Activated T-cell treated with anti-CD3 and anti-CD28 coated beads for 48 hours (primary cell): Measurements from ENCODE around the gene TNFRSF8.
A peak's percentile ranks its signal among the peaks of the same experiment; 100 is the strongest.

ENCODE experiments used
- DNase-seq: peaks from one replicate; pipeline ENCODE4 v3.0.0-alpha.2; 2020; ENCODE audit warnings: low read depth

Gene TNFRSF8

DNA sequence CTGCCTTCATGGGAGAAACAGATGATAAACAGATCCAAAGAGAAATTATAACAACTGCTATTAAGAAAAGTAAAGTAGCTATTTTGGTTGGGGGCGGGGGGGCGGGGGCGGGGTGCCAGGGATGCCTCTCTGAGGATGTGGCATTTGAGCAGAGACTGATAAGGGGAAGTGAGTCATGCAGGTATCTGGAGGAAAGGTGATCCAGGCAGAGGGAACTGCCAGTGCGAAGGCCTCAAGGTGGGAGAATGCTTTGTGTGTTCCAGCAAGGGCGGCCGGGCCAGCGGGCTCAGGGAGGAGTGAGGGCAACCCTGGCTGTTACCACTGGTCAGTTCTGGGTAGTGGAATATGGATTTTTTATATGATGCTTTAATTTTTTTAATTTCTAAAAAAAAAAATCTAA is 96.7 kb downstream of the TNFRSF8 start:
- DNase-seq: no peak

DNA sequence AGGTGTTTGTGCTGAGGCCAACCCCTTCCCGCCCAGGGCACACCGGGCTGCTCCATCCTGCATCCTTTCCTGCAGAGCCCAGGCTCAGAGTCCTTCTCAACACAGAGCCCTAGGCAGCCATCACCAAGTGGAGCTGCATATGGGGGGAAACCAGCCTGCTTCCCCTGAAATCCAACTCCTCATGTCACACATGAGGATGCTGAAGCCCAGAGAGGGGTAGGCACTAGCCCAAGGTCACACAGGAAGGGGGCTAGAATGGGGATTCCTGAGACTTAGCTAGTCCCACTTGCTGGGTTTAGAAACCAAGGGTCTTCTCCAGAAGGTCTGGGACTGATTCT is 98.2 kb downstream of the TNFRSF8 start:
- no peak for DNase-seq

DNA sequence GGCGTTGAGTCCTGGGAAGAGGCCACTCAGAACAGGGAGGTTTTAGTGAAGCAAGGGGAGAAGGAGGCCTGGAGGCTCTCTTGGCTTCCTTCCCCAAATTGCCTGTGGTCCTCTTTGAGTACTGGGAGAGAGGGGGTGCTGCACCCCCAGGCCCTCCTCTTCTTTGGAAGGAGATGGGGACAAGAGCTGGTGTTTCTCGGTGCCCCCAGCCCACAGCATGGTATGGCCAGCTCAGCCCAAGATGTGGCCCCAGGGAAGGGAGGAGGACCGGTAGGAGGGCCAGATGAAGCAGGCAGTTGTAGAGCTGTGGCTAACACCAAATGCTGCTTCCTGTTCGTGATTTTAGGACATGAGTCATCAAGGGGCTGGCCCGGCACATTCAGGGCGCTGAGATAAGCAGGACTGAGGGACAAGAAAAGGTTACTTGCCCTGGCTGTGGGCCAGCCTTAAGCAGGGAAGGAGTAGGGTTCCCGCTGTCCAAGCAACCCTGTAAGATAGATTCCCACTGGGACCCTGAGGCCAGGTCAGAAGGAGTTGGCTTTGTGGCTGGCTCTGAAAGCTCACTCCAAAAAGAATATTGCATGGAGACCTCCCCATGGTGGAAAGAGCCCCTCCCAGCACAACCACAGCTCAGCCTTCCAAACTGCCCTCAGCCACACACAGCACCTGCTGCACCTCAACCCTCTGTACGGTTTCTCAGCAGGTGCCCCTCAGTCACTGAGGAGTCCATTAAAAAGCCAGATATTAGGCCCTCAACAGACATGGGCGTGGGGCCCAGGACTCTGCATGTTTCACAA is 98.8 kb downstream of the TNFRSF8 start:
- DNase-seq: peak; percentile 67

DNA sequence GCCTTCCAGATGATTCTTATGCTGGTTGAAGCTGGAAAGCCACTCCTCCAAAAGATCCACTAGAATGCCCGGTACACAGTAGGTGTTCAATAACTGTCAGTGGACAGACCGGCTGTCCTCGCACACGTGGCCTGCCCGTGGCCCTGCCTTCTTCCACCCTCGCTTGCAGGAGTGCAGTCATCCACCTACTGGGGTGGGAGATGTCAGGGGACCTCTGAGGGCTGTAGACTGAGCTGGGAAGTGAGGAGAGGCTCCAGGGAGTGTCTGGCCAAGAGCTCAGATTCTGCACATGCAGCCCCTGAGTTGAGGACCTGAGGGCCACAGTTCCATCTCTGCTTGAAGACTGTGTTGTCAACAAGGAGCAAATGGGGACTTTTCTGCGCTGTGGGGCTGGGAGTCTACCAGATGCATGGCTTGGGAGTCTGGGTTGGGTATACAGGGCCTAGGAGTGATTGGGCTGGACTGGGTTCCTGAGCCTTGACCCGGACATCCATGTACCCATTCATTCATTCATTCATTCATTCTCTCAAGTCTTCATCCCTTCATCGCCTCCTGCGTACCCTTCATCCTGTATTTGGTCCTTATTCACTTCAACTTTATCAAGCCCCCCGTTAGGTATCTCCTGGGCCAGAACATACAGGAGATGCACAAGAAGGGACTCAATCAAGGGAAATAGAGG is 99.5 kb downstream of the TNFRSF8 start:
- DNase-seq: no peak

DNA sequence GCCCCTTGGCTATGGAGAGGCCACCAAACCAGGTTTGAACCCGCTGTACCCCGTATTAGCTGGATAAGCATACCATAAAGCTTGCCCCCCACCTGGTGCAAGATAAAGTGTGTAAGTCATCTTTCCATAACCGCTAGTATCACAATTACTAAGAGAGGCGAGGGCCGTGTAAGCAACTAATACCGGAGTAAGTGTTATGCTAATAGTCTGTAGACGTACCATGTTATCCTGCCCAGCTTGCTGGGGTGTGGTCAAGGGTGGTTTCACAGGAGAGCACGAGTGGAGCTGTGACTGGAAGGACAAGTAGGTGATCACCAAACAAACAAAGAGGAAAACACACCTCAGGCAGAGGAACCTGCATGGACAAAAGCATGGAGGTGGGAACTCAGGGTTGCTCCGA is 100.1 kb downstream of the TNFRSF8 start:
- no peak for DNase-seq

DNA sequence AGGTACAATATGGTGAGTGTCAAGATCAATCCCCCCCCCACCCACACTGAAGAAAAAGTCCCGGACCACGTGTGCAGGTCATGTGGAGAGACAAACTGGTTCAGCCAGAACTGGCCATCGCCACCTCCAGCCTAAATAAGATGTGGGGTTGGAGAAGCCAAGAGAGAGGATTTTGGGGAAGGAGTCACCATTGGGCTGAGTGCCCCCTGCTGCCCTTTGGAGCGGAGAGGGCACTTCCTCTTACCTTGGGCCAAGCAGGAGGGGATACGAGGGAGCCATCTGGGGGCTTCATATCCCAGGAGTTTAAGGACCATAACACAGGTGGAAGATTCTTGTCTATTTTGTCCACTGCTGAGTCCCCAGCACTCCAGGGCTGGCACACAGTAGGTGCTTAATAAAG is 101.1 kb downstream of the TNFRSF8 start:
- DNase-seq: no peak

DNA sequence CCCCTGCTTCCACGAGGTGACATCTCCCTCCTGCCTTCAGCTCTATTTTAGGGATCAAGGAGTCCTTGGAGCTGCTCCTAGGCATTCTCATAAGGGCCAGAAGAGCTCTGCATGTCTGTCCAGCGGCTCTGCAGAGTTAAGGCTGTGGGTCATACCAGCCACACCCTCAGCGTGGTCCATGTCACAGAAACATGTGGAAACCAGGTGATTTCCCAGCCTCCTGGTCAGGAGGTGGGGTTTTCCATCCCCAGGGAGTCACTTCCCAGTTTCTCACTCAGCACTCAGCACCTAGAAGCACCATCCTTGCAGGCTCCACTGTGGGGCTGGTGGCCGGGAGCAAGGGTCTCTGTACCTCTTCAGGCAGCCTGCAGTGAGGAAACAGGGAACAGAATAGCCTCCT is 102.2 kb downstream of the TNFRSF8 start:
- no peak for DNase-seq

DNA sequence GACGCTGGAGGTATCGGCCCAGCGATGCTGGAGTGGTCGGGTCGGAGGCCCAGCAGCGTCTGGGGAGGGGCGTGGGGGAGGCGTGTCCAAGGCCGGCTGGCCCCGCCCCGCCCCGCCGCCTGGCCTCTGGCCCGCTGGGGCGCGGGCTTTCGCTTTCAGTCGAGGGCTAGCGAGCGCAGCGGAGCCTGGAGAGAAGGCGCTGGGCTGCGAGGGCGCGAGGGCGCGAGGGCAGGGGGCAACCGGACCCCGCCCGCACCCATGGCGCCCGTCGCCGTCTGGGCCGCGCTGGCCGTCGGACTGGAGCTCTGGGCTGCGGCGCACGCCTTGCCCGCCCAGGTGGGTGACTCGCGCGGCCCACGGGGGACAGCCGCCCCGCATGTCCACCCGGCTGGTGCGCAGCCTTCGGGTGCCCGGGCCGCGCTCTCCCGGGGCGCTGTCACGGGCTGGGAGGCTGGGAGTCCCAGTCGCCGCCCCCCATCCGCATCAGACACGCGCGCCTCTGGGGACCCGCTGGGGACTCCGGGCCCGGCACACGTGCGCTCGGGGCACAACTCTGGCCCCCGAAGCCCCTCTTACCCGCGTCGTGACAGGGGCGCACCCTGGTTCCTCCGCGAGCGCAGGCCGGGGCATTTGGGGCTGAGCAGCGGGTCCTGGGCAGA is 103.9 kb downstream of the TNFRSF8 start, which contains the start of gene TNFRSF1B:
Gene TNFRSF1B, plus strand, starts transcription at position 158 of the 659 bp plus-strand sequence. Its CDS starts 101 bp downstream, at position 259.
- peak; percentile 78 for DNase-seq

DNA sequence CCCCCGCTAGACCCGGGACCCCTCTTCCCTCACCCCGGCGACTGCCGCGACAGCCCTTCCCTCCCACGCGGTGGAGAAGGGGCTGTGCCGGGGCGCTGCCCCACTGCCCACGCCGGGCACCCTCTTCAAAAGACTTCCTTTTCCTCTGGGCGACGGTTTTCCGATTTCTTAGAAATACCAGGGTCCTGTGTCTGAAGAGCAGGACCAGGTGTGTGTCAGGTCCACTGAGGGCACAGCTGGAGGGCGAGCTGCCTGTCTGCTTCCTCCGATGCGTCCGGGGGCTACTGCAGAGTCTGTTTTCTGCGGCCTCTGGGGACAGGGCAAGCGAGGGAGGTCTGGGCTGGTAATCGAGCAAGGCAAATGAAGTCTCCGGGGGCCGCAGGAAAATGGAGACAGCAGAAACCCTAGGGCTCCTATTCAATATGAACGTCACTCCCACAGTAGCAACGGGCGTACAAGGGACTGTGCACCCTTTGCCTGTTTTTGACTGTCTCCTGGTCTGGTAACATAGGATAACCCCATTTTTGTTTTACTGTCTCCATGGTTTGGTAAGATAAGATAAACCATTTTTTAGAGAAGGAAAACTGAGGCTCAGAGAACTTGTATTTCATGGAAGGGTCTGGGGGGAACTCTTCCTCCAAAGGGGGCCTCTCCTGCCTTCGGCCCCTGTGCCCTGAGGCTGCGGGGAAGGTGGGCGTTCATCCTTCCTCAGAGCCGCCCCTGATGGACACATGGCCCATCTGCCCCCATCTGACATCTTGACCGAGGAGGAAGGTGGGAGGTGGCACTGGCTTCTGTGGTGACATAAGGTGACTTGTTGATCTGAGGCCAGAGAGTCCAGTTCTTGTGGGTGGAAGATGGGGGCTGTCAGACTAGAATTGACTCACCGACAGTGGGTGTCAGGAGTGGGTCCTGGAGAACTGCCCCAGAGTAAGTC is 104.7 kb downstream of the TNFRSF8 start:
- DNase-seq: no peak

DNA sequence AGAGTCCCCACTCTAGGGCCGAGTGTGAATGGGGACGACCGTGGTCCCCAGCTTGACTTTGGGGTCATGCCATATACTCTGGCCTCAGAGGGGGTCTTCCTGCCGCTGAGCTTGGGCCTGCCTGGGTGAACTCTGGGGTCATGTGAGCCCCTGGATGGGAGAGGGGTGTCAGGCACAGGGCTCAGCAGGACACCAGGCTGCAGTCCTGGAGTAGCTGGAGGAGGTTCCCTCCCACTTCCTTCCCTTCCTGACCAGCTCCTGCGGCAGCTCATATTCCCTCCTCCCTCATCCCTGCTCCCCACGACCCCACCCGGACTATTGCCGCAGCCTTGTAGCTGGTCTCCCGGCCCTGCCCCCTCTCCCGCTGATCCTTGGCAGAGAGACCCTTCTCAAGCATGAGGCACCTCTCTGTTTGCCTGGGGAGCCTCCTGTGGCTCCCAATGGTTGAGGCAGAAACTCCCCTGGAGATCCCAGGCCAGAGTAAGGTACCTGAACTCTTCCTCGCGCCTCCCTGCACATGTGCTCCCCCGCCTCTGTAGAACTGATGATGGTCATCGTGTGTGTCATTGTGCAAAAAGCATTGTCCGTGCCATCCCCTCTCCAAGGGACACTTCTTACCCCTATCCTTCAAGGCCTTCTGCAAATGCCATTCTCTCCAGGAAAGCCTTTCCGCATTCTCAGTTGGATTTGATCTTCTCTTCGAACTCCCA is 105.5 kb downstream of the TNFRSF8 start:
- DNase-seq: no peak

DNA sequence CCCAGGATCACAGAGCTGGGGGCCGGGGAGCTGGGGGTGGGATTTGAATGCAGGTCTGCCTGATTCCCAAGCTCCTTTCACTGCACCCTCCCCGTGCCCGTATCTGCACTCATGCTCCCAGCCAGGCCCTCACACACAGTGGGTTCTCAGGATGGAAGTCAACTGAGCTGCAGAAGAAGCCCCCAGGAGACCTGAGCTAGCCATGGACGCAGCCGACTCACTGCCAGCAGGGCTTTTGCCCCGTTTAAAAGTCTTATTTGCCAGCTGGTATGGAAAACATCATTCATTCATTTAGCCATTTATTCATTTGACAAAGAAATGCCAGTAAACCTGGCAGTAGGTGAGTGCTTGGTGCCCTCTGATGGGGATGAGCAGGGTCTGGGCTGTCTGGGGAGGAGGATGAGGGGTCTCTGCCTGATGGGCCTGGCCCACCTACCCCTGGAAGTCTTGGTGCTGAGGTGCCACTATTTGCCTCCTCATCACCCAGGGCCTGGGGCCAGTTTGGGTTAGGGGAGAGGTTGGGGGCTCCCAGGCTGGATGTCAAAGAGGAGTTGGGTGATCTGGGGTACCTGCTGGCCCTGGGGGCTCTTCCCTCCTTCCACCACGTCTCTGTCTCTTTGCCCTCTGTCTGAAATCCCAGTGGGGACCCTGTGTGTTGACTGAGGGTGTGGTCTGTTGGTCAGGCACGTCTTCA is 106.5 kb downstream of the TNFRSF8 start:
- no peak for DNase-seq

DNA sequence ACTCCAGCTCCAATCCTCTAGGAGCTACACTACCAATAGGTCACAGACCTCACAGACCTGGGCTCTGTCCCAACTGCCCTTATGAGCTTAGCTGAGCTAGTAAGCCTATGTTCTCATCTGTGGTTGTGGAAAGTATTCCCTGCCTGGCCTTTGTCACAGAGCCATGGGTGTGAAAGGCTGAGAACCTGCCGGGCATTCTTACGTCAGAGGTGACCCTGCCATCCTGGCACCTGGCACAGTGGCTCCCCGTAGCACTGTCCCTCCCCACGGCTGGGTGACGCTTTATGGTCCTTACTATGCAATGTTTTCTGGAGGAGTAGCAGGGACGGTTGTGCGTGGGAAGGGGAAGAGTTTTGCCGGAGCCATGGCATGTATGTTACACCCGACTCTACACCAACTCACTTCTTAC is 107.2 kb downstream of the TNFRSF8 start:
- DNase-seq: no peak

DNA sequence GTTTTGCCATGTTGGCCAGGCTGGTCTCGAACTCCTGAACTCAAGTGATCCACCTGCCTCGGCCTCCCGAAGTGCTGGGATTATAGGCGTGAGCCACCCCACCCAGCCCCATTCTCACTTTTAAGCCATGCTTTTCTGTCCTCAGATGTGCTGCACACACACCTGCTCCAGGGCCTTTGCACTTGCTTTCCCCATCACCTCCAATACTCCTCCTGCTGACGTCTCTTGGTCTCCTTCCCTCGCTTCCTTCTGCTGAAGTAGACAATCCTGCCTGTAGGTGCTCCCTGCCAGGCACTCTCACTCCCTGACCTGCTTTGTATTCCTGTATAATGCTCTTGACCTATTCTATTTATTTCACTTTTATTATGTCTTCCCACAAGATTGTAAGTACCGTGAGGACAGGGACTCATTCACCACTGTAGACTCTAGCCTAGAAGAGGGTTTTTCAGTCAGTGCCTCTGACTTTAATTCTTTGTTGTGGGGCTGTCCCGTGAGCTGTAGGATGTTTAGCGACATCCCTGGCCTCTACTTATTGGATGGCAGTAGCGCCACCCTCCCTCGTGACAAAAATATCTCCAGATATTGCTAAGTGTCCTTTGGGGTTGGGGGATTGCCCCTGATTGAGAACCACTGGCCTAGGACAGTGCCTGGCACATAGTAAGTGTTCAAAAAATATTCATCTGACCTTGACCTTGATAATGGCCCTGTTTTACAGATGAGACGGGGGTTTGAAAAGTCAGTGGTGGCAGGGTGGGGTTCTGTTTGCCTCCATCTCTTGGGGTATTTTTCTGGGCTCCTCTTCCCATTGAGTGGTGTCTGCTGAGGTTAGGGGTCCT is 108.3 kb downstream of the TNFRSF8 start:
- no peak for DNase-seq

DNA sequence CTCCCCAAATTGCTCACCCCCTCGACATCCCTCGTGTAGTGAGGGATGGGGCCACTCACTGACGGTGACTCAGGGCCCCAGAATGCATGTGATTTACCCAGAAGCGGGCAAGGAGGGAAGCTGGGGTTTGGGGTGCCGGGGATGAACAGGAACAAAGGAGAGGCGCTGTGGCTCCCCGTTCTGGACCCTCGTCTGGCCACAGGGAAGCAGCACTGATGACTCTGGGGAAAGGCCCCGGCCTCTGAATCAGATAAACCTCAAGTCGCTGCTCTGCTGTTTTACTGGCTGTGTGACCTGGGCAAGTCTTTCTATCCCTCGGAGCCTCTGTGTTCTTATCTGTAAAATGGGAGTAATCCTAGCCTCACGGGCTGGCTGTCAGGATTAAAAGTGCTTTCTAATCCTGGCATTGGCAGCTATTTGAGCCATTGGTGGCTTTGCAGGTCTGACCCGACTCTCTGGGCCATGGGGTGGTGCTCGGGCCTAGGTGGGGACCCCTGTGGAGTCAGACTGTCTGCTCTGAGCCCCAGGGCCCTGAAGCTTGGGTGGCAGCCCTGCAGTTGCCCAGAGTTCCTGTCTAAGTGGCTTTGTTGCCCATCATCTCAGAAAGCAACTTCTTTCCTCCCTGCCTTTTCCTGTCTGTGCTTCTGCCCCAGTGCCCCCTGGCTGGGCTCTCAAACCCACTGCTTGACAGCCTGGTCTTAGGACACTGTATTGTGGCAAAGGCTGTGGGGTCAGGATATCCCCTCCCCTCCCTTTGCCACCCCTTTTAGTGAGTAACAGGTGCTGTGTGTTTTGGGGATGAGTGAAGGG is 109.1 kb downstream of the TNFRSF8 start:
- DNase-seq: no peak

DNA sequence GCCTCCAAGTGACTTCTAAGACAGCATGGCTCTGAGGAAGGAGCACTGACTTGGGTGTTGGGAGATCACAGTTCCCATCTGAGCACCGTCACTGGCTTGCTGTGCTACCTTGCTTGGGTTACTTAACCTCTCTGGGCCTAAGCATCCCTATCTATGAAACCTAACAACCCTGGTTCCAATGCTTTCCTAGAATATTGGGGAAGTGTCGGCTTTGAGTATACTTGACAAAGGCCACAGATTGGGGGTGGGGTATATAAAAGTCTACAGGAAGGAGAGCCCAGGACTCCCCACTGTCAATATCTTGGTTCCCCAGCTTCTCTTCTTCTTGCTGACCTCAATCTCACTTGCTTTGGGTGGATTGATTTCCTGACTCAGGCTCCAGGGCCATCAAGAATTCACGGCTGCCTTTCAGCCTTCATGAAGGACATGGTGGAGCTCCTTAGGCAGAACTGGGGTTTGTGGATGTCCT is 110.0 kb downstream of the TNFRSF8 start:
- DNase-seq: no peak

DNA sequence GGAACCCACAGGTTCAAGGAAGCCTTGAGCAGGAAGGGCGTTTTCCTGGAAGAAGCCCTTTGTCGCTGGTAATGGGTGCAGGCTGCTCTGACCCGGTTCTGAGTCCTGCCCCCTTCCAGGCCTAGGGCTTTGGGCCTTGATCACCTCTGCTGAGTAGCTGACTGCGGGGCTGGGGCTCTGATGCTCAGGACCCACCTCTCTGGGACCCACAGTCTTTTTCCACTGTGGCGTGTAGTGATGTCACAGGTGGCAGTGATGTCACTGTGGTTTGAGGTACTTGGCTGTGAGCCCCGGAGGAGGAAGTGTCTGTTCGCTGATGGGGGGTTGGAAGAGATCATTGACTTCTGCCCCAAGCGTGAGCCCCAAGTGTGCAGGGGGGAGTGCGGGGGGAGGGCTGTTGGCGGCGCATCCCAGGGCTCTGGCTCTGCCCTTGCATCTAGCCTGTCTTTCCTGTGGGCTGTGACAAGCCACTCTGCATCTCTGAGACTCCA is 110.6 kb downstream of the TNFRSF8 start:
- DNase-seq: peak; percentile 78

DNA sequence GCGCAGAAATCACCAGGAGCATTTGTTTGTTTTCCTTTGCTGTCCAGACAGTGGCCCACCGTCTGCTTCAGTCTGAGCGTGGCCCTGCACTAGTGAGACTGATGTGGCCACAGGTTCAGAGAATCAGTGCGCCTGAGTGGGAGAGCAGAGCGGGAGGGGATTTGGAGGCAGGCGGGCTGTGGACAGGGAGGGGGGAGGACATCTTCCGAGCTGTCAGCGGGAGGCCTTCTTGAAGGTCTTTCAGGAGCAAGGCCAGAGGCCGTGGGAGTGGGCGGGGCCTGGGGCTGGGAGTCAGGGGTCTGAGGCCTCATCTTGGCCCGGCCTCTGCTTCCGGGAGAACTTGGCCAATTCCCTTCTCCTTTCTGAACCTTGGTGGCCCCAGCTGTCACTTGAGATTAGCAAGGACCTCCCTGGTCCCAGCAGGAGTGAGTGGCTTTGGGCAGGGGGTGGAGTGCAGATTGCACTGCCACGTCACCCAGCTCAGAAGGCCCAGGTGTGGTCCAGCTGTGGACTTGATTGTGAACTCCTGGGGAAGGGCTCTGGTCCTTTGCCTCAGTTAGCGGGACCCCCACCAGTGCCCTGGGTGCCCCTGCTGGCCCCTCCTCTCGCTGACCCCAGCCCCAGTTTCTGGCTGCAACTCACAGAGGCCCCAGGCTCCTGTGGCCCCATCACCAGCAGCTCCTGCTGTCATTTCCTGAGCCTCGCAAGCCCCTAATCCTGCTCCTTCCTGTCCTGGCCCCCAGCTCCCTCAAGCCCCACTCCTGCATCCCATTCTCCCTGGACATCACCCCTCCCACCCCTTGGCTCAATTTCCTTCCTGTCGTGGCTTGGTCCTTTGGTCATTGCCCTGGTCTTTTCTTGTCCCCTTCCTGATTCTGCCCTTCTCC is 112.1 kb downstream of the TNFRSF8 start:
- DNase-seq: no peak
